Small intestine (tissue), 7 donors: ENCODE results near the gene TC2N. TPM values are rescaled to one million over a fixed set of nuclear protein-coding genes. Genes with fewer than 3 reads are reported as not detected.

Source experiments
- DNase-seq, 2 donors: peaks; one replicate each; pipeline versions ENCODE4 v3.0.0 to v3.0.0-alpha.2; 2013
- FAIRE-seq: peaks from 2 replicates; lab custom pipeline; 2012; peaks lifted over from hg19 to GRCh38; lab: Jason Lieb, UNC
- H3K27ac ChIP-seq, 3 donors: one replicate each; pipeline ENCODE4 v1.5.1; 2013; ENCODE audit warnings: low read length in 2 of 3, mild to moderate bottlenecking in 2 of 3, control low read depth in 1 of 3, inconsistent platforms in 1 of 3, low read depth in 1 of 3, moderate library complexity in 1 of 3
- H3K27me3 ChIP-seq, 3 donors: one replicate each; pipeline ENCODE4 v1.6.1; 2013; ENCODE audit warnings: low read length in 3 of 3, inconsistent platforms in 1 of 3; ENCODE audit not compliant: control insufficient read depth in 3 of 3, insufficient read depth in 3 of 3
- H3K36me3 ChIP-seq, 3 donors: one replicate each; pipeline ENCODE4 v1.6.1; 2013; ENCODE audit warnings: low read length in 3 of 3, inconsistent platforms in 1 of 3, low read depth in 1 of 3, mild to moderate bottlenecking in 1 of 3, moderate library complexity in 1 of 3; ENCODE audit not compliant: control insufficient read depth in 3 of 3, insufficient read depth in 2 of 3
- H3K4me1 ChIP-seq, 3 donors: one replicate each; pipeline ENCODE4 v1.6.1; 2013; ENCODE audit warnings: low read length in 2 of 3, inconsistent platforms in 1 of 3, low read depth in 1 of 3, mild to moderate bottlenecking in 1 of 3, moderate library complexity in 1 of 3; ENCODE audit not compliant: control insufficient read depth in 3 of 3, insufficient read depth in 2 of 3
- H3K4me3 ChIP-seq, 3 donors: one replicate each; pipeline ENCODE4 v1.5.1; 2013; ENCODE audit warnings: low read length in 3 of 3, control low read depth in 1 of 3, inconsistent platforms in 1 of 3, low read depth in 1 of 3, mild to moderate bottlenecking in 1 of 3, moderate library complexity in 1 of 3
- H3K9me3 ChIP-seq, 2 donors: one replicate each; pipeline ENCODE4 v1.6.1; 2013; ENCODE audit warnings: low read depth in 1 of 2, low read length in 1 of 2; ENCODE audit not compliant: control insufficient read depth in 2 of 2, insufficient read depth in 1 of 2
- WGBS, 3 donors: extraction: QIAGEN DNeasy Blood & Tissue Kit; methylation state at CpG; one replicate each; pipeline ENCODE4 v1.1.7; 2013; 5-methylcytosine and 5-hydroxymethylcytosine counted together
- polyA plus RNA-seq, 4 donors: library from polyadenylated mRNA; stranded (reverse) in 3 of 4; unstranded in 1 of 4; fragments of 200-250 nt in 3 of 4; fragments of 120-200 nt in 1 of 4; gene quantifications; one replicate each; pipeline versions ENCODE4 v1.2.1 to v1.2.3, GENCODE V29; 2013
- donor health status: healthy with polysubstance abuse.
- donor health status: control.
- donor health status: control.
- donor health status: Bipolar disorder and iron deficiency.
- donor health status: healthy.

The TC2N gene
- polyA plus RNA-seq, 4 donors, result 12.4 to 31.7 (median 20.4) TPM

- WGBS, 3 donors, result 82 to 88% (median 85%) methylated on average over 2 of the region's 2 CpGs
- H3K27ac ChIP-seq, result no peak overlapping the region
Observed at GRCh38 chr14:91751719-91752118, 115.6 kb downstream of the TC2N start.

GRCh38 chr14:91750634-91751198, 116.6 kb downstream of the TC2N start:
- 76 to 94% (median 87%) methylated on average over 3 of the region's 3 CpGs for WGBS, 3 donors
- H3K9me3 ChIP-seq, result no peaks in the 10 kb centered on the region
- H3K4me3 ChIP-seq, result no peak overlapping the region
- H3K27me3 ChIP-seq, result no peaks in the 10 kb centered on the region
- no peak overlapping the region for H3K27ac ChIP-seq
- no peaks in the 10 kb centered on the region for H3K36me3 ChIP-seq
- FAIRE-seq (no peak), DNase-seq (peak; percentile 48 to 56)
- H3K4me1 ChIP-seq, result peaks cover 0 to 27% (median 5%) of the 10 kb centered on the region in 3 donors

More at GRCh38 chr14:91751719-91752118, 115.6 kb downstream of the TC2N start:
- peaks cover 3 to 27% (median 9%) of the 10 kb centered on the region in 3 donors for H3K4me1 ChIP-seq
- DNase-seq, result no peak
- H3K9me3 ChIP-seq, result no peaks in the 10 kb centered on the region
- H3K27me3 ChIP-seq, result no peaks in the 10 kb centered on the region
- no peak overlapping the region for H3K4me3 ChIP-seq
- FAIRE-seq, result no peak
- no peaks in the 10 kb centered on the region for H3K36me3 ChIP-seq

GRCh38 chr14:91749868-91750267, 117.5 kb downstream of the TC2N start:
- FAIRE-seq, result no peak
- WGBS, 3 donors, result 59 to 71% (median 60%) methylated on average over 2 of the region's 2 CpGs
- no peaks in the 10 kb centered on the region for H3K36me3 ChIP-seq

GRCh38 chr14:91748049-91748448, 119.3 kb downstream of the TC2N start:
- H3K27me3 ChIP-seq, result no peaks in the 10 kb centered on the region
- no peak overlapping the region for H3K4me3 ChIP-seq
- H3K9me3 ChIP-seq, result no peaks in the 10 kb centered on the region
- FAIRE-seq, result no peak
- H3K27ac ChIP-seq, result no peak overlapping the region
- DNase-seq, result no peak
- H3K36me3 ChIP-seq, result no peaks in the 10 kb centered on the region
- peaks cover 0 to 8% (median under 1%) of the 10 kb centered on the region in 3 donors for H3K4me1 ChIP-seq
- WGBS, 3 donors, result 96 to 100% (median 98%) methylated on average over 2 of the region's 2 CpGs

More at GRCh38 chr14:91749868-91750267, 117.5 kb downstream of the TC2N start:
- Histone ChIP-seq H3K27ac (no peak overlapping the region), H3K4me1 (peaks cover 0 to 23% (median 5%) of the 10 kb centered on the region in 3 donors), H3K9me3 (no peaks in the 10 kb centered on the region), H3K4me3 (no peak overlapping the region), H3K27me3 (no peaks in the 10 kb centered on the region)
- no peak for DNase-seq

DNA sequence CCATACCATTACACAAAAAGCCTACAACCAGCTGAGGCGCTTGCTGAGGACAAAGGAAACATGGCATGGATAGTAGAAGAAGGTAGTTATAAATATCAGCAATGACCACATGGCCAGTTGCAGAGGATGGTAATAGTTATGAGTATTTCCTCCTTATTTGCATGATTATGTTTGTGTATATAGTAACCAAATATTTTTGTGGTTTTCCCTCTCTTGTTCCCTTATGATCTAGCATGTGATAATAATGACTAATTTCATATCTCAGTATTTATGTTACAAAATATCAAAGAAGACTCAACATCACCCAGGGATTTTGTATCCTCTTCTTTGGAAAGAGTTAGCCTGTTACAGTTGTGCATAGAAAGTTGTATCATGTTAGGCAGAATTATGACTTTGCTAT, 122.0 kb downstream of the TC2N start:
- Histone ChIP-seq H3K27me3 (no peaks in the 10 kb centered on the region), H3K36me3 (no peaks in the 10 kb centered on the region), H3K4me3 (no peak overlapping the region), H3K4me1 (peaks cover 0 to 2% (median 0%) of the 10 kb centered on the region in 3 donors), H3K27ac (no peak overlapping the region), H3K9me3 (no peaks in the 10 kb centered on the region)
- no peak for FAIRE-seq
- 91 to 100% (median 94%) methylated on average over 1 of the region's 1 CpG for WGBS, 3 donors
- no peak for DNase-seq

DNA sequence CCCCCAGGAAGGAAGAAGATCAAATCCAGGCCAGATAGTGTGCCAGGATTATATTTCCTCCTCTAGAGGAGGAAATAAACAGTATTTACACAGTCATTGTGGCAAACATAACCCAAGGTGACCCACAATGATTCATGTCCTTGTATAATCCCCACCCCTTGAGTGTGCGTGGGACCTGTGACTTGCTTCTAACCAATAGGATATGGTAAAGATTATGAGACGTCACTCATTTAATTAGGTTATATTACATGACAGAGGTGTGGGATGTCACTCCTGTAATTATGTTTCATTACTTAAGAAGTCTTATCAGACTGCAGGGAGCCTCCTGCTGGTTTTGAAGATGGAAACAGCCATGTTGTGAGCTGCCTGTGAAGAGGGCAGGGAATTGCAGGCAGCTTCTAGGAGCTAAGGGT, 123.3 kb downstream of the TC2N start:
- DNase-seq, result peak; percentile 67 to 83
- Histone ChIP-seq H3K36me3 (no peaks in the 10 kb centered on the region), H3K9me3 (no peaks in the 10 kb centered on the region), H3K27ac (peak overlapping the region in 2 of 3 donors; percentile 47 to 60), H3K4me3 (no peak overlapping the region), H3K4me1 (peaks cover 0 to 2% (median 0%) of the 10 kb centered on the region in 3 donors), H3K27me3 (no peaks in the 10 kb centered on the region)
- WGBS, 3 donors, result 16 to 65% (median 38%) methylated on average over 2 of the region's 2 CpGs
- no peak for FAIRE-seq

- WGBS, 3 donors, result 95% methylated on average over 2 of the region's 2 CpGs
- DNase-seq (no peak), FAIRE-seq (no peak)
- Histone ChIP-seq H3K36me3 (no peaks in the 10 kb centered on the region), H3K4me3 (no peak overlapping the region), H3K9me3 (no peaks in the 10 kb centered on the region), H3K27ac (no peak overlapping the region), H3K27me3 (no peaks in the 10 kb centered on the region), H3K4me1 (peaks cover 0 to 2% (median 0%) of the 10 kb centered on the region in 3 donors)
Observed at GRCh38 chr14:91743305-91743653, 124.1 kb downstream of the TC2N start.

- no peaks in the 10 kb centered on the region for H3K36me3 ChIP-seq
- H3K27me3 ChIP-seq, result no peaks in the 10 kb centered on the region
- DNase-seq (no peak), FAIRE-seq (no peak)
- no peaks in the 10 kb centered on the region for H3K9me3 ChIP-seq
- H3K4me3 ChIP-seq, result no peak overlapping the region
- 57 to 76% (median 72%) methylated on average over 1 of the region's 1 CpG for WGBS, 3 donors
- H3K27ac ChIP-seq, result no peak overlapping the region
- peaks cover 0 to 2% (median 0%) of the 10 kb centered on the region in 3 donors for H3K4me1 ChIP-seq
Observed at GRCh38 chr14:91742621-91743304, 124.6 kb downstream of the TC2N start.
